GM19324 (cell line): ENCODE results near the gene E2F6.

Source experiments
- ATAC-seq: cut with Tn5 transposase; IDR thresholded peaks from one replicate; pipeline ENCODE4 v1.9.1; 2021; ENCODE audit warnings: mild to moderate bottlenecking, moderate library complexity; ENCODE audit not compliant: unreplicated experiment, low FRiP score

E2F6 gene

GRCh38 chr2:11465110-11465484, 864 bp downstream of the E2F6 start:
- ATAC-seq: no peak

GRCh38 chr2:11459816-11460215, 6.1 kb downstream of the E2F6 start:
- no peak for ATAC-seq

DNA sequence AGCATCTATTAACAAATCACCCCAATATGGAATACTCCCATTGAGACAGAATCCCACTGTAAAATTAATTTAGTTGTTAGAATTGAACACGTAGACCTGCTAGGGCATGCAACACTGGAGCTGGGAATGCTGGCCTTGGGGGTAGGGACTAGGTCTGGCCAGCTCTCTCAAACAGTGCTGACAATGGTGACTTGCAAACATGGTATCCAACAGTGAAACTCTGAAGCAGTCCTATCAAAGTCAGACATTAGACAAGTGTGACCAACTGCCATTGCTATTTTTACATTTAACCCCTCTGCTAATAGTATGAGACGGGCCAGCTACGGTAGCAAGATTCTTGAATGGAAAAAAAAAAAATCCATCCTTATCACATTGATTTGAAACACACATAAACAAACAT, 7.2 kb downstream of the E2F6 start:
- ATAC-seq: no peak

- ATAC-seq: no peak
These were observed 8.0 kb downstream of the E2F6 start for GRCh38 chr2:11457935-11458334.

GRCh38 chr2:11456251-11456650, 9.7 kb downstream of the E2F6 start:
- no peak for ATAC-seq

DNA sequence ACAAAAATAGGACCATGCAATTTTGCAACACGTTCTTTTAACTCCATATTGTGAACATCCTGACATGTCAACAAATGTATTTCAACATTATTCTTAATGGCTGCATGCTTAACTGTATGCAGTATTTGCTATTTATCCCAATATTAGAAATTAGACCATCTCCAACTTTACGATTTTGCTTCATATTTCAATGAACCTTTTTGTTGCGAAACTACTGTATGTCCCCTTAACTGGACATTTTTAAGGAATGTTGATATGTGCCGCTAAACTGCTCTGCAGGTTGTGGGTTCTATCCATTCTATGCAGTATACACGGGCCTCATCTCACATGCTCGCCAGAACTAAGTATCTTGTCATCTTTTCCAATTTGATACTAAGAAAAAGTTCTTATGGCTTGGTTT, 11.1 kb downstream of the E2F6 start:
- ATAC-seq: no peak

GRCh38 chr2:11450791-11451190, 15.2 kb downstream of the E2F6 start:
- no peak for ATAC-seq

GRCh38 chr2:11446733-11447248, 19.2 kb downstream of the E2F6 start:
- ATAC-seq: no peak

DNA sequence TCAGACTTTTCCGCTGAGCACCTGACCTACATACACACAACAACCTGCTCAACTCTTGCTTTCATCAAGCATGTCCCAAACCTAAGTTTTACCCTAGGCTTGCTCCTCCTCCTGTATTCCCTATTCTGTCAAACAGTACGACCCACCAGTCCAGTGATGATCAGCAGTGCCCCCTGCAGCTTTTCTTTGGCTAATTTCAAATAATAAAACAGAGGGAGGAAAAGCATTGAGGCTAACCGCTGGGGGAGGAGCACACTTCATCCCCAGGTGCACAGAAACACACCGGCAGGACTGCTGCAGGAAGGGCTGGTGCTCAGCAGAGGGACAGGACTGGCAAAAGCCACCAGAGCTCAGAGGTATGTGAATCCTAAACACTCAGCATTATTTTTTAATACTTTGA, 21.2 kb downstream of the E2F6 start:
- no peak for ATAC-seq

DNA sequence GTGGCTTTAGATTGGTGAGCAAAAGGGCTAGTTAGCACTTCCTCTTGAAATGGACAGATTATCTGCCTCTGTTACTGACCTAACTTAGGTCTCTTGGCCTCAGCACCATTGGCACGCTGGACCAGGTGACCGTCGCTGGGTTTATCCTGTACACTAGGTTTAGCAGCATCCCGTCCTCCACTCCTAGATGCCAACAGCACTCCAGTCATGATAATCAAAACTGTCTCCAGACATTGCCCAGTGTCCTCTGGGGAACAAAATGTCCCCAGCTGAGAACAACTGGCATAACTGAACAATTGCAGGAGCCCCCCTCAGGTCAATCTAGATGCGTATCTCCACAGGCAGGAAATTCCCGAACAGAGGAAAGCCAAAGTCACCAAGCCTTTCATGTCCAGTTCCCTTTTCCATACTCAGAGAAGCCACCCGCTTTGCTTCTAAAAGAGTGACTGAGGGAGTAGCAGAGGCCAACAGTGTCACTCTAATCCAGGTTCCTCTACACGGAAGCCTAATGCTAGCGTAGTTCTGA, 27.3 kb downstream of the E2F6 start:
- ATAC-seq: no peak

GRCh38 chr2:11437602-11438001, 28.4 kb downstream of the E2F6 start:
- ATAC-seq: no peak

- no peak for ATAC-seq
These were observed 30.9 kb downstream of the E2F6 start for GRCh38 chr2:11435036-11435435.

DNA sequence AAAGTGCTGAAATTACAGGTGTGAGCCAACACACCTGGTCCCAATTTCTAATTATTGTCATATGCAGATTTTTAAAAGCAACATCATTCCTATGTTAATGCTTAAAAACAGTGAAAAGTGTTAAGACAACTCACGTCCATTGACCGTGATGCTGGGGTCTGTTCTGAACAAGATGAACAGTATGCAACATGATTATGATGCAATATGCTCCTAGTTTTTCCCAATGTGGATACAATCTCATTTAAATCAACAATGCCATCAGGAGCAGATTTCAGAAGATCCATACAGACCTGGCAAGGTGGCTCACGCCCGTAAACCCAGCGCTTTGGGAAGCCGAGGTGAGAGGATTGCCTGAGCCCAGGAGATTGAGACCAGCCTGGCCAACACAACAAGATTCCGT, 31.5 kb downstream of the E2F6 start:
- ATAC-seq: no peak

GRCh38 chr2:11433822-11434221, 32.1 kb downstream of the E2F6 start:
- ATAC-seq: no peak

- ATAC-seq: no peak
These were observed 35.2 kb downstream of the E2F6 start for GRCh38 chr2:11430729-11431128.

- ATAC-seq: no peak
These were observed 38.7 kb downstream of the E2F6 start for GRCh38 chr2:11427224-11427623.

DNA sequence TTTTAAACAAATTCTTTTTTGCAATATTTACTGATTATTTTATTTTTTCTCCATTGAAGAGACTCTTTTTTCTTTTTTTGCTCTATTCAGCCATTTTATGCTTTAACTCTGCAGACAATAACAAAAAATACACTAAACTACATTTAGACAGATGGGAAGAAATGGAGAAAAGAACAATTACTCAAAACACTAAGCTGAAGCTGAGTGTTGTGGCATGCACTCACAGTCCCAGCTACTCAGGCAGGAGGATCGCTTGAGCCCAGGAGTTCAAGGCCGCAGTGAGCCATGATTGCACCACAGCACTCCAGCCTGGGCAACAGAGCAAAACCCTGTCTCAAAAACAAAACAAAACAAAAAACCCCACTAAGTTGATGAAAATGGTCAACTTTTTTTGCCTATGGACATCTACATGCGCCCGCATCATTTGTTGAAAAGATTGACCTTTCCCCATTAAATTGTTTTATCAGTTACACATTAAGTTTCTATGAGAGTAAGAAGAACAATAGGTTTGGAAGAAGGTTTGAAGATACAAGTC, 43.0 kb downstream of the E2F6 start:
- no peak for ATAC-seq

GRCh38 chr2:11422491-11422865, 43.5 kb downstream of the E2F6 start:
- no peak for ATAC-seq

- ATAC-seq: no peak
These were observed 44.0 kb downstream of the E2F6 start for GRCh38 chr2:11421863-11422490.

DNA sequence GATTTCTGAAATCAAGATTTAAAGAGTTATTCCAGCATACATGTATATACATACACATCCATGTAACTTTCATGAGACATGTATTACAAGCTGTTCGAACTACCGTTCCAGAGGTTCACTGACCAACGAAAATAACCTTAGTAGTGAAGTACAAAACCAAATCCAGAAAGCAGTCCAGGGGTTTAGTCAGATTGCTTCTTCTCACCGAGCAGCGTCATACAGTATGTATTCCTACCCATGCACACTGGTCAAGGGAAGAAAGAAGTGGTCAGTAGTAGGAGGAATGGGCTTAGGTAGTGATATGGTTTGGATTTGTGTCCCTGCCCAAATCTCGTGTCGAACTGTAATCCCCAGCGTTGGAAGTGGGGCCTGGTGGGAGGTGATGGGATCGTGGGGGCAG, 45.3 kb downstream of the E2F6 start:
- no peak for ATAC-seq

DNA sequence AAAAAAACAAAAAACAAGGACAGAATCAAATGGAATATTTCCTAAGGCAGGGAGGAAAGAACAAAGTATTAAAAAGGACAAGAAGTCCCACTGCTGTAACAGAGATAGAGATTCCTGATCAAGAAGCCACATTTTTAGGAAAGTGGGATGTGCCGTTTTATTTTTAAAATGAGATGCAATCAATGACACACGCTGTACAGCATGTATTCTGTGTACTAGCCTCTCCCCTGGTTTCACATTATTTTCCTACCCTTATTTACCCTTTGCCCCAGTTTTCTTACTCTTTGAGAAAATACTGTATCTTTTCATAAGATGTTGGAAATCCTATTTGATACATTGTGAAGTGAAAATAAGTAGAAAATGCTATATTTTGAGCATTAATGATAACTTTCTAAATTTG, 45.8 kb downstream of the E2F6 start:
- ATAC-seq: no peak

DNA sequence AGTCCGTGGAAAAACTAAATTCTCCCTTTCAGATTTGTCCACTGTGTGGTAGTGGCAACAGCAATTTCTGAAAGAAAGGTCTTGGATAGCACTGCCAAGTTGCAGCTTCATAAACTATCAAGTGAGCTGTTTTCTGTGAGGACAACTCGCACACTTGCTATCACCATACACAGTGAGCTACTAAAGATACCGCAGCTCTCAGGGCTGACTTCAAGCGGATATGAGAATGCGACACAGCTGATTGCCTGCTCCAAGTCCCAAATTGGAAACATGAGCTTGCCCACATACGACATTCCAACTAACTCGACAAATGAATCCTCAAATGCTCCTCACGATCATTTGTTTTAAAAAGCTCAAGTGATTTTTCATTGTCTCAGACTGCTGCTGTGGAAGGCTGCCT, 46.2 kb downstream of the E2F6 start:
- ATAC-seq: no peak
